ENCODE results near the gene ANKRD45.
"Not testable (repeated sequence)": the region's sequence is repeated elsewhere in the genome, so short reads cannot be mapped to it uniquely, and the experiment has no call there.

Gene ANKRD45

GRCh38 chr1:173682184-173682583 lies 12.5 kb upstream of the ANKRD45 start:
- ChIA-PET CTCF (no interaction called here), POLR2A (interaction anchor here (0.9 kb wide), 1 partner anchor 32 kb away, joined by 3 read pairs; the partner anchor contains the start of gene KLHL20)
- no peak for TF ChIP-seq L3MBTL2 (conservative IDR thresholded peaks at IDR 0.05)
- no peak for TF ChIP-seq FOXK2 (IDR thresholded peaks at IDR 0.05)
- TF ChIP-seq FOXM1 (IDR thresholded peaks at IDR 0.05; ENCODE audit: borderline replicate concordance), result no peak
- no peak for TF ChIP-seq SUZ12 (IDR thresholded peaks at IDR 0.05)
- DNase-seq (ENCODE audit: extremely low spot score), result no peak

DNA sequence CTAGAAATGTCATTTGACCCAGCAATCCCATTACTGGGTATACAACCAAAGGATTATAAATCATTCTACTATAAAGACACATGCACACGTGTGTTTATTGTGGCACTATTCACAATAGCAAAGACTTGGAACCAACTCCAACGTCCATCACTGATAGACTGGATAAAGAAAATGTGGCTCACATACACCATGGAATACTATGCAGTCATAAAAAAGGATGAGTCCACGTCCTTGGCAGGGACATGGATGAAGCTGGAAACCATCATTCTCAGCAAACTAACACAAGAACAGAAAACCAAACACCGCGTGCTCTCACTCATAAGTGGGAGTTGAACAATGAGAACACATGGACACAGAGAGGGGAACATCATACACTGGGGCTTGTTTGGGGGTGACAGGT lies 10.5 kb upstream of the ANKRD45 start:
- POLR2A ChIA-PET; CTCF ChIA-PET; DNase-seq (ENCODE audit: extremely low spot score): not testable (repeated sequence)

- POLR2A ChIA-PET; DNase-seq (ENCODE audit: extremely low spot score): not testable (repeated sequence)
- CTCF ChIA-PET, result interaction anchor here (0.7 kb wide), 1 partner anchor 9 kb away, joined by 5 read pairs; no protein-coding TSS in a partner anchor
Measured at GRCh38 chr1:173674496-173674895, 4.8 kb upstream of the ANKRD45 start.

DNA sequence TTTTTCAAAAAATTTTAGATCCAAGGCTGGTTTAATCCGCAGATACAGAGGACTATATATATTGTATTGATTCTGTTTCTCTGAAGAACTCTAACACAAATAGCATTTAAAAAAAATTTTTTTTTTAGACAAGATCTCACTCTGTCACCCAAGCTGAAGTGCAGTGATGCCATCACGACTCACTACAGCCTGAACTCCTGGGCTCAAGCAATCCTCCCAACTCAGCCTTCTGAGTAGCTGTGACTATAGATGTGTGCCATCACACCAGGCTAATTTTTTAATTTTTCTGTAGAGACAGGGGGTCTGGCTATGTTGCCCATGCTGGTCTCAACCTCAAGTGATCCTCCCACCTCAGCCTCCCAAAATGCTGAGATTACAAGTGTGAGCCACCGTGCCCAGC lies 3.0 kb downstream of the ANKRD45 start:
- ChIA-PET POLR2A (no interaction called here), CTCF (no interaction called here)
- TF ChIP-seq ZNF384 (IDR thresholded peaks at IDR 0.05) (no peak), FOXM1 (IDR thresholded peaks at IDR 0.05; ENCODE audit: borderline replicate concordance) (no peak), SUZ12 (IDR thresholded peaks at IDR 0.05) (no peak), SP1 (IDR thresholded peaks at IDR 0.05) (no peak)
- DNase-seq (ENCODE audit: extremely low spot score), result no peak

DNA sequence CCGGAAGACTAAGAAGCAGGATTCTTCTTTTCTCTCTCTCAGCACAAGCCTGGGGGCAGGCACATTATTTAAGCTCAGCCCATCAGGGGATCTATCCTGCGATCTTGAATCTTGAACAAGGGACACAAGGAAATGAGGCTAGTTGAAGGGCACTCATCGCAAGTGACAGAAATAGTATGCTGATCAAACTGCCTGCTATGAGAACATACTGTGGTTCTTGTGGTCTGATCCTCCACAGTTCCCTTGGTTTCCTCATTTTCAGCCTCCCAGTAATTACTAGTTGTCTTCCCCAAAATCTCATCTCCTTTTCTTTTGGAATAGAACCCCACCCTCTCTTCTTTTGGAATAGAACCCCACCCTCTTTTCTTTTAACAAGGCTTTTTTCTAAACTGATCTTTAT lies 6.5 kb downstream of the ANKRD45 start:
- CTCF ChIA-PET, result no interaction called here
- POLR2A ChIA-PET, result no interaction called here
- TF ChIP-seq ARNT (IDR thresholded peaks at IDR 0.05) (no peak), L3MBTL2 (conservative IDR thresholded peaks at IDR 0.05) (no peak)
- DNase-seq (ENCODE audit: extremely low spot score), result no peak

- ChIA-PET CTCF (no interaction called here), POLR2A (no interaction called here)
- no peak for DNase-seq (ENCODE audit: extremely low spot score)
- TF ChIP-seq ELF4 (IDR thresholded peaks at IDR 0.05), result no peak
- no peak for TF ChIP-seq FOXM1 (IDR thresholded peaks at IDR 0.05; ENCODE audit: borderline replicate concordance)
- TF ChIP-seq ARNT (IDR thresholded peaks at IDR 0.05), result no peak
- TF ChIP-seq SUZ12 (IDR thresholded peaks at IDR 0.05), result no peak
- no peak for TF ChIP-seq ZNF384 (IDR thresholded peaks at IDR 0.05)
- no peak for TF ChIP-seq TARDBP (IDR thresholded peaks at IDR 0.05)
- no peak for TF ChIP-seq HDGF (IDR thresholded peaks at IDR 0.05; ENCODE audit: borderline replicate concordance)
- TF ChIP-seq PKNOX1 (IDR thresholded peaks at IDR 0.05), result no peak
- no peak for TF ChIP-seq FOXK2 (IDR thresholded peaks at IDR 0.05)
- TF ChIP-seq FOXA1 (IDR thresholded peaks at IDR 0.05), result no peak
- no peak for TF ChIP-seq LEF1 (IDR thresholded peaks at IDR 0.05; ENCODE audit: borderline replicate concordance)
- TF ChIP-seq BHLHE40 (IDR thresholded peaks at IDR 0.05; ENCODE audit: borderline replicate concordance), result no peak
- TF ChIP-seq SP1 (IDR thresholded peaks at IDR 0.05), result no peak
- TF ChIP-seq L3MBTL2 (conservative IDR thresholded peaks at IDR 0.05), result no peak
Measured at GRCh38 chr1:173661763-173662162, 7.9 kb downstream of the ANKRD45 start.

DNA sequence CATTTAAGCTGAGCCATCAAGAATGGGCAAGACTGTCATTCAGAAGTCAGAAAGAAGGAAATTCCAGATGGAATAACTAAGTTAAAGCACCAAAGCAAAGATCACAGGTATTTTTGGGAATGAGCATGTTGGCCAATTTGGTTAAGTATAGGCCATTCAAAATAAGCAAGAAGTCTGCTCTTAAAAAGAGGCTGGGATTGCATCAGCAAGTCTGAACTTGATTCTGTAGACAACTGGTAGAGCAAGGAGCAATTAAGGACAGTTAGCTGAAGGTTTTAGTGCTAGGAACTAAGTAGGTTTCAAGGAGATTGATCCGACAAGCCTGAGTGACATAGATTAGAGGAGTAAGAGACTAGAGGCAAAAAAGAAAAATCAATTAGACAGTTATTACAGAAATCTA lies 8.4 kb downstream of the ANKRD45 start:
- CTCF ChIA-PET, result no interaction called here
- POLR2A ChIA-PET, result no interaction called here
- no peak for TF ChIP-seq TARDBP (IDR thresholded peaks at IDR 0.05)
- no peak for TF ChIP-seq SP1 (IDR thresholded peaks at IDR 0.05)
- TF ChIP-seq PKNOX1 (IDR thresholded peaks at IDR 0.05), result no peak
- no peak for TF ChIP-seq L3MBTL2 (conservative IDR thresholded peaks at IDR 0.05)
- no peak for TF ChIP-seq LEF1 (IDR thresholded peaks at IDR 0.05; ENCODE audit: borderline replicate concordance)
- TF ChIP-seq ARNT (IDR thresholded peaks at IDR 0.05), result no peak
- TF ChIP-seq ZNF384 (IDR thresholded peaks at IDR 0.05), result no peak
- no peak for TF ChIP-seq BHLHE40 (IDR thresholded peaks at IDR 0.05; ENCODE audit: borderline replicate concordance)
- TF ChIP-seq HDGF (IDR thresholded peaks at IDR 0.05; ENCODE audit: borderline replicate concordance), result no peak
- TF ChIP-seq NFRKB (IDR thresholded peaks at IDR 0.05), result no peak
- TF ChIP-seq FOXK2 (IDR thresholded peaks at IDR 0.05), result no peak
- no peak for TF ChIP-seq FOXM1 (IDR thresholded peaks at IDR 0.05; ENCODE audit: borderline replicate concordance)
- TF ChIP-seq CTBP1 (IDR thresholded peaks at IDR 0.05; ENCODE audit: borderline replicate concordance), result no peak
- TF ChIP-seq SUZ12 (IDR thresholded peaks at IDR 0.05), result no peak
- no peak for TF ChIP-seq FOXA1 (IDR thresholded peaks at IDR 0.05)
- no peak for TF ChIP-seq ELF4 (IDR thresholded peaks at IDR 0.05)
- no peak for DNase-seq (ENCODE audit: extremely low spot score)

DNA sequence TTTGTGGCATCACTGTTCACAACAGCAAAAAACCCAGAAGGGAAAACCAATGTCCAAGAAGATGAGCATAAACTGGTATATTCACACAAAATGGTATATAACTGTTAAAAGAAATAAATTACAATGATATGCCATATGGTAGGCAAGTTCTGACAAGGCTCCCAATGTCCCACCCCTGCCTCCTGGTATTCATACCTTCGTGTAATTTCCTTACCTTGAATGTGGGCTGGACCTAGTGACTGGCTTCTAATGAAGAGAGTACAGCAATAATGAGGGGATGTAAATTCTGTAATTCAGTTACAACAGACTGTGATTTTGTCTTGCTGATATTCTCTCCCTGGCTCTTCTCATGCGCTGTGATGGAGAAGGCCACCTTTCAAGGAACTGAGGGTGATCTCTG lies 9.3 kb downstream of the ANKRD45 start:
- no peak for TF ChIP-seq LEF1 (IDR thresholded peaks at IDR 0.05; ENCODE audit: borderline replicate concordance)
- no peak for TF ChIP-seq PKNOX1 (IDR thresholded peaks at IDR 0.05)
- no peak for TF ChIP-seq CTBP1 (IDR thresholded peaks at IDR 0.05; ENCODE audit: borderline replicate concordance)
- no peak for TF ChIP-seq FOXA1 (IDR thresholded peaks at IDR 0.05)
- no peak for TF ChIP-seq ZNF384 (IDR thresholded peaks at IDR 0.05)
- TF ChIP-seq HDGF (IDR thresholded peaks at IDR 0.05; ENCODE audit: borderline replicate concordance), result no peak
- no peak for TF ChIP-seq NFRKB (IDR thresholded peaks at IDR 0.05)
- DNase-seq (ENCODE audit: extremely low spot score), result no peak
- ChIA-PET POLR2A (no interaction called here), CTCF (no interaction called here)
